Fibroblast of upper back skin (primary cell): ENCODE results near the gene ZAR1L.
A peak's percentile ranks its signal among the peaks of the same experiment; 100 is the strongest.

Experiments
- DNase-seq: peaks from one replicate; pipeline ENCODE4 v3.0.0-alpha.2; 2013

The ZAR1L gene

GRCh38 chr13:32300406-32300805 is 14.8 kb downstream of the ZAR1L start:
- no peak for DNase-seq

- no peak for DNase-seq
Observed at GRCh38 chr13:32299893-32300292, 15.3 kb downstream of the ZAR1L start.

GRCh38 chr13:32298695-32299094 is 16.5 kb downstream of the ZAR1L start:
- no peak for DNase-seq

- DNase-seq, result peak; percentile 37
Observed at GRCh38 chr13:32297206-32297605, 18.0 kb downstream of the ZAR1L start.

- DNase-seq, result no peak
Observed at GRCh38 chr13:32285633-32285965, 29.6 kb downstream of the ZAR1L start.

GRCh38 chr13:32284927-32285632 is 30.1 kb downstream of the ZAR1L start:
- DNase-seq, result peak; percentile 46

- no peak for DNase-seq
Observed at GRCh38 chr13:32282096-32282711, 33.0 kb downstream of the ZAR1L start.

- no peak for DNase-seq
Observed at GRCh38 chr13:32281096-32281495, 34.1 kb downstream of the ZAR1L start.

GRCh38 chr13:32278426-32278825 is 36.7 kb downstream of the ZAR1L start:
- DNase-seq, result peak; percentile 17

- no peak for DNase-seq
Observed at GRCh38 chr13:32277839-32278238, 37.3 kb downstream of the ZAR1L start.

- no peak for DNase-seq
Observed at GRCh38 chr13:32272021-32272683, 43.0 kb downstream of the ZAR1L start.

GRCh38 chr13:32267836-32268439 is 47.2 kb downstream of the ZAR1L start:
- DNase-seq, result no peak

GRCh38 chr13:32266130-32266529 is 49.0 kb downstream of the ZAR1L start:
- DNase-seq, result no peak

GRCh38 chr13:32265726-32266125 is 49.4 kb downstream of the ZAR1L start:
- DNase-seq, result no peak

GRCh38 chr13:32264407-32264806 is 50.8 kb downstream of the ZAR1L start:
- DNase-seq, result peak; percentile 9

GRCh38 chr13:32262619-32263018 is 52.5 kb downstream of the ZAR1L start:
- no peak for DNase-seq

GRCh38 chr13:32262165-32262564 is 53.0 kb downstream of the ZAR1L start:
- peak; percentile 32 for DNase-seq

GRCh38 chr13:32261567-32261966 is 53.6 kb downstream of the ZAR1L start:
- peak; percentile 90 for DNase-seq

- no peak for DNase-seq
Observed at GRCh38 chr13:32259116-32259515, 56.0 kb downstream of the ZAR1L start.

GRCh38 chr13:32257649-32258048 is 57.5 kb downstream of the ZAR1L start:
- DNase-seq, result no peak

- DNase-seq, result no peak
Observed at GRCh38 chr13:32256243-32256642, 58.9 kb downstream of the ZAR1L start.

- peak; percentile 73 for DNase-seq
Observed at GRCh38 chr13:32255724-32256109, 59.4 kb downstream of the ZAR1L start.

GRCh38 chr13:32254916-32255723 is 60.0 kb downstream of the ZAR1L start:
- DNase-seq, result no peak
